ENCODE measurements around the gene ZHX3. TPM values are rescaled to one million over a fixed set of nuclear protein-coding genes. Genes with fewer than 3 reads are reported as not detected.

ZHX3 gene
- total and polyA plus RNA-seq, 2 of the 13 experiments (the other 11 are each of a cell fraction or from before 2014, with no cell fraction given): 8.4 to 11.7 TPM

DNA sequence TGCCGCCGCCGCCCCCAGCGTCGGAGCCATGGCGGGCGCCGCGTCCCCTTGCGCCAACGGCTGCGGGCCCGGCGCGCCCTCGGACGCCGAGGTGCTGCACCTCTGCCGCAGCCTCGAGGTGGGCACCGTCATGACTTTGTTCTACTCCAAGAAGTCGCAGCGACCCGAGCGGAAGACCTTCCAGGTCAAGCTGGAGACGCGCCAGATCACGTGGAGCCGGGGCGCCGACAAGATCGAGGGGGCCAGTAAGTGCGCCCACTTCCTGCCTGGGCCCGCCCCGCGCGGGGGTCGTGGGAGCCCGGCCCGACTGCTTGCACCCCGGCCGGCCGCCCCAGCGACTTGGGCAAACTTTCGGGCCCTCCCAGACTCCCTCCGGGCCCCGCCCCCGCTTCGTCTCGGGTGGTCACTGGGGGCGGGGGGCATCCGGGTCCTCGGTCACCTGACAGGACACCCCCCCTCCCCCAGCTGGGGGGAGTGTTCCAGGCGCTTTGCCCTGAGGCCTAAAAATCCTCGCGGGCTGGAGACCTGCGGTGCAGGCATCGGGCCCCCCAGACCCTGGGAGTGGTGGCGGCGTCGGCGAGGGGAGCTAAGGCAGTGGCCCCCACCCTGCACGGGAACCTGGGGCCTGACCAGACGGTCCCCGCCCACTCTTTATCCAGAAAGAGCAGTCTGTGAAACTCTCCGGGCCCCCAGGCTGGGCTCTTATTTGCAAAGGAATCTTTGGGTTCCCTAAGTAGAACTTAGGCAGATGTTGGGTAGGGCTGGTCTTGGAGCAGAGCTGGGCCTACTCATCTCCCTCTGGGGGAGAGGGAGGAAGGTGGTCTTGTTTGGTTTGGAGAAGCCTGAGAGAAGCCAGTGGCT lies 179.7 kb downstream of the ZHX3 start (continued):
- TF ChIP-seq HBP1 (CRISPR knock-in tag; IDR thresholded peaks at IDR 0.05; ENCODE audit: low read depth): peak; percentile 62
- no peak for TF ChIP-seq PHF5A (CRISPR knock-in tag; IDR thresholded peaks at IDR 0.05; ENCODE audit: low read depth, unreplicated experiment)
- TF ChIP-seq TBX3 (IDR thresholded peaks at IDR 0.05; ENCODE audit: borderline replicate concordance): no peak
- 0 out of 2 replicates have a peak, but pooled peaks have one; percentile 17 for TF ChIP-seq CREBL2 (CRISPR knock-in tag; IDR thresholded peaks at IDR 0.05; ENCODE audit: borderline replicate concordance)
- no peak for TF ChIP-seq MBNL3 (CRISPR knock-in tag; conservative IDR thresholded peaks at IDR 0.05)
- peak; percentile 83; the same call in 1 of the 2 replicates for TF ChIP-seq ZBTB7A (CRISPR knock-in tag; IDR thresholded peaks at IDR 0.05)
- no peak; the same call in 1 of the 2 replicates for TF ChIP-seq SMAD1 (CRISPR knock-in tag; IDR thresholded peaks at IDR 0.05; ENCODE audit: borderline replicate concordance, low read depth)
